ENCODE results near the gene TMED4. TPM values are rescaled to one million over a fixed set of nuclear protein-coding genes. Genes with fewer than 3 reads are reported as not detected.

TMED4 gene
- total and polyA plus RNA-seq, 2 of the 13 experiments (the other 11 are each of a cell fraction or from before 2014, with no cell fraction given), result 81.4 to 109 TPM

- TF ChIP-seq GATA4 (IDR thresholded peaks at IDR 0.05; ENCODE audit: borderline replicate concordance, low read depth) (peak; percentile 13; the same call in 1 of the 2 replicates), ZNF136 (CRISPR knock-in tag; IDR thresholded peaks at IDR 0.05; ENCODE audit: low read depth) (0 out of 2 replicates have a peak, but pooled peaks have one; percentile 37), MIER2 (CRISPR knock-in tag; IDR thresholded peaks at IDR 0.05) (no peak), SOX5 (CRISPR knock-in tag; IDR thresholded peaks at IDR 0.05; ENCODE audit: borderline replicate concordance) (no peak), NFE2L1 (CRISPR knock-in tag; IDR thresholded peaks at IDR 0.05; ENCODE audit: borderline replicate concordance) (no peak), FOXA1 (IDR thresholded peaks at IDR 0.05) (no peak), FOXA1 (CRISPR knock-in tag; IDR thresholded peaks at IDR 0.05) (no peak), E2F1 (CRISPR knock-in tag; IDR thresholded peaks at IDR 0.05) (peak; percentile 51; the same call in 1 of the 2 replicates), FOXA3 (CRISPR knock-in tag; IDR thresholded peaks at IDR 0.05) (0 out of 2 replicates have a peak, but pooled peaks have one; percentile 6), ZNF766 (CRISPR knock-in tag; IDR thresholded peaks at IDR 0.05; ENCODE audit: borderline replicate concordance) (peak; percentile 73; the same call in 1 of the 2 replicates), ZNF446 (CRISPR knock-in tag; IDR thresholded peaks at IDR 0.05) (peak; percentile 24; the same call in 1 of the 2 replicates), ZNF83 (CRISPR knock-in tag; IDR thresholded peaks at IDR 0.05; ENCODE audit: borderline replicate concordance) (no peak), ZBTB46 (CRISPR knock-in tag; IDR thresholded peaks at IDR 0.05; ENCODE audit: borderline replicate concordance) (no peak), ZNF280D (CRISPR knock-in tag; IDR thresholded peaks at IDR 0.05) (no peak), ZBTB25 (CRISPR knock-in tag; IDR thresholded peaks at IDR 0.05) (no peak), SKIL (CRISPR knock-in tag; IDR thresholded peaks at IDR 0.05; ENCODE audit: borderline replicate concordance) (no peak; the same call in 1 of the 2 replicates), NCOA2 (CRISPR knock-in tag; IDR thresholded peaks at IDR 0.05) (peak; percentile 41; the same call in 1 of the 2 replicates), PCBP1 (IDR thresholded peaks at IDR 0.05; ENCODE audit: borderline replicate concordance, low read depth, low read length) (no peak), ZMAT5 (CRISPR knock-in tag; IDR thresholded peaks at IDR 0.05; ENCODE audit: borderline replicate concordance, low read depth) (no peak)
Measured at GRCh38 chr7:44581879-44582603, at the start of gene TMED4 (continued).
